DND-41 (cell line): ENCODE data around the gene NUP188.

Source experiments
- EZH2 ChIP-seq: IDR thresholded peaks from 3 replicates; pipeline ENCODE4 v1.6.1; 2012; ENCODE audit warnings: borderline replicate concordance, low read depth, mild to moderate bottlenecking, moderate library complexity, low read length, inconsistent platforms; ENCODE audit not compliant: severe bottlenecking
- TF ChIP-seq, protein P1 (sequence below): IDR thresholded peaks from 2 replicates; pipeline ENCODE4 v1.5.1; 2012; ENCODE audit warnings: borderline replicate concordance, low read length, moderate library complexity, mild to moderate bottlenecking; ENCODE audit not compliant: poor library complexity, severe bottlenecking; ENCODE audit errors: extremely low read depth

DNA sequence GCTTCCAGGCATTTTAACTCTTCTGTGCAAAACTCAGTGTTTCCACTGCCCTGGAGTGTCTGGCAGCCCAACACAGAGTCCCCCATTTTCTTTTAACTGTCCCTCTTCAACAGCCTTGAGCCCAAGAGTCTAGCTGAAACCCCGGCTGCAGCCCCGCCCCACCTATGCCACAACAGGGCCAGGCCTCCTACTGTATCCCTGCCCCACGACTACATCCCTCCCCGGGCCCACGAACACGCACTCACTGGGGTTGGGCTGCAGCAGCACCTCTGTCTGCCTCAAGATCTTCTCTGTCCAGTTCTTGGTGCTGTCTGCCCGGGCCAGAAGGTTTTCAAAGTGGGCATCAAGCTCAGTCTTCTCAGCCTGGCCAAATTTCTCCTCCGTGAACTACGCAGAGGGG, 74.5 kb downstream of the NUP188 start:
- TF ChIP-seq, protein P1, sequence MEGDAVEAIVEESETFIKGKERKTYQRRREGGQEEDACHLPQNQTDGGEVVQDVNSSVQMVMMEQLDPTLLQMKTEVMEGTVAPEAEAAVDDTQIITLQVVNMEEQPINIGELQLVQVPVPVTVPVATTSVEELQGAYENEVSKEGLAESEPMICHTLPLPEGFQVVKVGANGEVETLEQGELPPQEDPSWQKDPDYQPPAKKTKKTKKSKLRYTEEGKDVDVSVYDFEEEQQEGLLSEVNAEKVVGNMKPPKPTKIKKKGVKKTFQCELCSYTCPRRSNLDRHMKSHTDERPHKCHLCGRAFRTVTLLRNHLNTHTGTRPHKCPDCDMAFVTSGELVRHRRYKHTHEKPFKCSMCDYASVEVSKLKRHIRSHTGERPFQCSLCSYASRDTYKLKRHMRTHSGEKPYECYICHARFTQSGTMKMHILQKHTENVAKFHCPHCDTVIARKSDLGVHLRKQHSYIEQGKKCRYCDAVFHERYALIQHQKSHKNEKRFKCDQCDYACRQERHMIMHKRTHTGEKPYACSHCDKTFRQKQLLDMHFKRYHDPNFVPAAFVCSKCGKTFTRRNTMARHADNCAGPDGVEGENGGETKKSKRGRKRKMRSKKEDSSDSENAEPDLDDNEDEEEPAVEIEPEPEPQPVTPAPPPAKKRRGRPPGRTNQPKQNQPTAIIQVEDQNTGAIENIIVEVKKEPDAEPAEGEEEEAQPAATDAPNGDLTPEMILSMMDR, result no peak
- no peak for TF ChIP-seq EZH2
